Inflammatory macrophage (primary cell): ENCODE data around the gene CFAP61.
"Not testable (repeated sequence)": the region's sequence is repeated elsewhere in the genome, so short reads cannot be mapped to it uniquely, and the experiment has no call there.

Source experiments
- DNase-seq, 2 donors: peaks; one replicate each; pipeline ENCODE4 v3.0.0-alpha.2; 2020 to 2022

The CFAP61 gene

DNA sequence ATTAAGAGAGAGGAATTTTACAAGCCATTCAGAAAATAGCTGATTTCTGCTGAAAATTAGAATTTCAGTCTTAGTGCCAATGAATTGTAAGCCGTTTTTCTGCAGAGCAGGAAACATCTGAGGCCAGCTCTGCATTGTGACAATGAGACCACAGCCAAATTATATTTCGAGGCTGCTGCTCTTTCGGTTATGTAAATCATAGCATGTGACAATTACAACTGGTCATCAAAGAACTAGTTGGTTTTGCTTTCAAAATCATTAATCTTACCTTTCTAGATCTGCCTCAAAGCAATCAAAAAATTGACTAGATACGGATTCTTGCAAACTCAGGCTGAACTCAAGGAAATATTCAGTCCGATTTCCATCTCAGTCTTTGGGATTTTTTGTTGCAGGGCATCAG lies 282.2 kb downstream of the CFAP61 start:
- peak; percentile 36 to 47 for DNase-seq

DNA sequence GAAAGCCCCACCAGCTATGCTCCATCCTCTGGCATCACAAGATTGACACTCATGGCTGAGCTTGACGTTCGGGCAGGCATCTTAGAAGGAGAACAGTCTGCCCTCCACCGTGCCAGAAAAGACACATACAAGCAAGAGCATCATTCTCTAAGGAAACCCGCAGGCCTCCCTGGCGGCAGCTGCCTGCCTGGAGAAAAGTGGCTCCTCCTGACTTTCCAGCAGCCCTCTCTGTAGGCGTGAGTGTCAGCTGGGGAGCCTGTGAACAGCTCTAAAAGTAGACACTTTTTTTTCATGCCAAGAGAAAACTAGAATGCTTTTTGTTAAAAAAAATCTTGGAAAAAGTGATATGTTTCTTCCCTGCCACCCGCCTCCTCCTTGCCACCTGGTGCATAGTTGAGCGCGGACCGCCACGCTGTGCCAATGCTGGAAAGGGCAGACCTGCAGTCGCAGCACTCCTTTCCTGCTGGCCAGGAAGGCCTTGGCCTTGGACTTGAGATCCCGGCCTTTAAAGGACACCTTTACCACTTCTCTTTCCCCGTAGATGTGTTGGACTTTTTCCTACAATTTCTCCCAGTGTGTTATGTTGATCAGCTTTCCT lies 285.9 kb downstream of the CFAP61 start:
- no peak for DNase-seq

DNA sequence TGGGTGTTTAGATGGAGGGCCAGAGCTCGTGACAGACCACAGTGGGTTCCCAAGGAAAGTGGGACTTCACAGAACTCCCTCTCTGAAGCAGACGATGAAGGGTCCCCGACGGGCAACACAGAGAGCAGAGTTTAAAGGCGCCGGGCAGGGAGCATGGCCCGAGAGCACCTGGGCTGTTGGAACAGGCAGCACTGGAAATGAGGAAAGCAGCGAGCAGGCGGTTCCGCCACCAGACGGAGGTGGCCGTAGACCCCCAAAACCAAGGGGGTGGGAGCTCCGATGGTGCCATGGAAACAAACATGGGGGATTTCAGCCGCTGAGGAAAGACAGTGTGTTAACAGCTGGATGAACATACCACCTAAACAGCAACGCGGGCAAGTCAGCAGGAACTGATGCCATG lies 288.1 kb downstream of the CFAP61 start:
- DNase-seq: no peak

DNA sequence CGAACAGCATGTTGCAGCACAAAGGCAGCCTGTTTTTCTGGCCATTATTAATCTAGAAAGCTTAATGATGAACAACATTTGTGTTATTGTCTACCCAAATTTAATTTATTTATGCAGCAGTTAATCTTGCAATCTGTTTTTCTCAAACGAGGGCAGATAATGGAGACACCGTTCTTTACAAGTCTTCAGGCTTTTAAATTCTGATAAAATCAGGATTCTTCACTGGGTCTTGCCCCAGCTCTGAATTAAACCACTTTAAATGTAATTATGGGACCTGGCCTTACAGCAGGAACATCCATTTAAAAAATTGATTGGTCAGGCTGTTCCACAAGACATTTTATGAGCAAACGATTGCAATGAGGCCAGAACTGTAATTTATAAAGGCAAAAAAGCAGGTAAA lies 289.0 kb downstream of the CFAP61 start:
- no peak for DNase-seq

GRCh38 chr20:20342066-20342465 lies 289.7 kb downstream of the CFAP61 start:
- no peak for DNase-seq

DNA sequence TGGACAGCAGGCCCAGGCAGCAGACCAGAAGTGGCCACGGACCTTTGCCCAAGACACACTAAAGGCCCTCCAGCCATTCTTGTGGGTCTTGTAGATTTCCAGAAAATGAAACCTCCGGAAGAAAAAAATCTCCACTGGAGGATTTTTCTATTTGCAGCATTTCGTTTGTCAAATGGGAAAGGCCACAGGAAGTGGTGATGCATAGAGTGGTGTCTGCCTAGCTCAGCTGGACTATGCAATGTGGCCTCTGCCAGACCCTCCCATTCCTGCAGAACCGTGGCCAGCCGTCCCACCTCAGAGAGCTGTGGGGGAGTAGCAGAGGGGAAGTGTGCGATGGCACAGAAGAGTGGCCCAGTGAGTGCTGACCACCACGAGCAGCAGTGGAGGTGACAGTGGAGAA lies 291.6 kb downstream of the CFAP61 start:
- peak in 1 of 2 donors; percentile 60 for DNase-seq

GRCh38 chr20:20344476-20344875 lies 292.1 kb downstream of the CFAP61 start:
- peak; percentile 34 to 66 for DNase-seq

- no peak for DNase-seq
Measured at GRCh38 chr20:20353576-20353975, 301.2 kb downstream of the CFAP61 start.

- not testable (repeated sequence) for DNase-seq
Measured at GRCh38 chr20:20355503-20355902, 303.2 kb downstream of the CFAP61 start.

DNA sequence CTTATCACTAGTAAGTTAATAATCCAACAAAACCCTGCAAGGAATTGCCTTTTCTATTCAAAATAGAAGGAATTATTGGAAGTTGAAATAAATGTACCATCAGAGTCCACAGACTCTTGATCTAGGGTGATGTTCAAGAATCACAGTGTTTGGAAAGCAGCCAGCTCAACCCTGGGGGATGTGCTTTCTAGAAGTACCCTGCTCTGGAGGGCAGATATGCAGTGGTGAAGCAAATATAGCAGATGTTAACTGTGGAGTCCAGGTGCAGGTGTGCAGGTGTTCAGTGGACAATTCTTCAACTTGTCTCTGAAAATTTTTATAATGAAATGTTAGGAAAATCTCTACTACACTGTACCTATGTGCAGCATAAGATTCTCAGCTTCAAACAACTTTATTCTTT lies 306.5 kb downstream of the CFAP61 start:
- DNase-seq: no peak

DNA sequence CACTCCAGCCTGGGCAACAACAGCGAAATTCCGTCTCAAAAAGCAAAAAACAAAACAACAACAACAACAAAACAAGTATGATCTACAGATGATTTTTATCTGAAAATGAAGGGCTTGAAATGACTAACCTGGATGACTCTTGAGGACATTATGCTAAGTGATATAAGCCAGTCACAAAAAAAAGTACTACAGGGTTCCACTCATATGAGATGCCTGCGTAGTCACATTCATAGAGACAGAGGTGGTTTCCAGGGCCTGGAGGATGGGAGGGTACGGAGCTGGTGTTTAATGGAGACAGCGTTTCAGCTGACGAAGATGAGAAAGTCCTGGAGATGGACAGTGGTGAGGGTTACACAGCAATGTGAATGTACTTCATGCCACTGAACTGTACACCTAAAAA lies 307.3 kb downstream of the CFAP61 start:
- DNase-seq: no peak

DNA sequence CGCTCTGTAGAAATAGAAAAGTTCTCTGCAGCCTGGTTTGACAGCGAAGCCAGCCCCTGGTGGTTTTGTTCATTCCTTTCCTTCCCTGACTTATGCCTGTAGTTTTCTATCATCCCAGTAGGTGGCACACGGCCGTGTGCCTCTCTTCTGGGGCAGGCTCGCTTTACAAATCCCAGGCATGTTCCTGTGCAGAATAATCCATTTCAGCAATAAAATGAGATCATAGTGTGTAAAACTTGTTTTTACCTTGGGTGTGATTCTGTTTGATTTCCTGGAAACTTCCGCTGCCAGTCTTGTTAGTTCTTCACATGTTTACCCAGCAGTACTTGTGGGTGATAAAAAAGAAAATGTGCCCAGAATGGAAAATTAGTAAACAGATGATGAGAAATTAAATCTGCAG lies 308.1 kb downstream of the CFAP61 start:
- peak; percentile 58 to 65 for DNase-seq

GRCh38 chr20:20362774-20363433 lies 310.6 kb downstream of the CFAP61 start:
- DNase-seq: no peak

DNA sequence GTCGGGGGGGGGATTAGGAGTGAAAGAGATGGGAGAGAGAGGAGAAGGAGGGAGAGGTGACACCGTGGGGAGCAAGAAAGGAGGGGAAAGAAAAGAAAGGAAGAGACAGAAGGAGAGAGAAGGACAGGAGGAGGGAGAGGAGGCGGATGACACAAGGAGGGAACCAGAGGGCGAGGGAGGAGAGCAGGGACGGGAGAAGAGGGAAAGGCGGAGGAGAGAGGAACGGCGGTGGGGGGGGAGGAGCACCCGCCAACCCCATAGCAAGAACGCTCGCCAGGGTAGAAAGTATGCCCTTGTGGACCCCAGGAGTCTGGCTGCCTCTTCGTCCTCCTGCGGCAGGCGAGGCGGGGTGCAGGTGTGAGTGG lies 311.1 kb downstream of the CFAP61 start:
- DNase-seq: no peak

DNA sequence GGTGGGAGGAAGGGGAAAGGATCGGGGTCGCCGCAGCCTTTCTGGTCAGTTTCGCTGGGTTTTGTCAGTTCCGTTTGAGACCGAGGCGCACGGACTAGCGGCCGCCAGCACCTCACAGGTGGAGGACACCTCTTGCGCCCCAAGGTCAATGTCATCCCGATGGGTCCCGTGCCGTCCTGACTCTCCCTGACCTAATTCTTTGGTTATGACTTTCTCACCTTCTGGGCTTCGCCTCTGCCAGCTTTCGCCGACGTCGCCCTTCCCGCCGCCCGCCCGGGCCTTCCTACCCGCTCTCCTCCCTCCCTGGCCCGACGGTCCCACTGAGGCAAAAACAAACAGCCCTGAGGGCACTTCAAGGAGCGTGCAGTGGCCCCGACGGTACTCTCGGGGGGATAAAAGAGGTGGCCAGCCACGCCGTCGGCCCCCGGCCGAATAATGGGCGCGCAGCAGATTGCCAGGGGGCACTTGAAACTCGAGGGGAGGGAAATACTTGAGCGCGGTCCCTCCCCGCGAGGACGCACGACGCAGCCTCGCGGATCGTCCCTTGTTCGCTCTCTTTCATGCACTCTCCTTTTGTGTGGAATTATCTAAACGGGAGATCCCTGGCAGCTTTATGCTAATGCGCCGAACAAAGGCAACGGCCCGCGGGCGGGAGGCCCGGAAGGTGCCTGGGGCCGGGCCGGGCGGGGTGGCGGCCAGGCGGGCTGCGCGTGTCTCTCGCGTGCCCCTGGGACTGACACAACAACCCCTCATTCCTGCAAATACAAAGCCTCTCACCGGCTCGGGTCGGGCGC lies 311.7 kb downstream of the CFAP61 start:
- DNase-seq: no peak

DNA sequence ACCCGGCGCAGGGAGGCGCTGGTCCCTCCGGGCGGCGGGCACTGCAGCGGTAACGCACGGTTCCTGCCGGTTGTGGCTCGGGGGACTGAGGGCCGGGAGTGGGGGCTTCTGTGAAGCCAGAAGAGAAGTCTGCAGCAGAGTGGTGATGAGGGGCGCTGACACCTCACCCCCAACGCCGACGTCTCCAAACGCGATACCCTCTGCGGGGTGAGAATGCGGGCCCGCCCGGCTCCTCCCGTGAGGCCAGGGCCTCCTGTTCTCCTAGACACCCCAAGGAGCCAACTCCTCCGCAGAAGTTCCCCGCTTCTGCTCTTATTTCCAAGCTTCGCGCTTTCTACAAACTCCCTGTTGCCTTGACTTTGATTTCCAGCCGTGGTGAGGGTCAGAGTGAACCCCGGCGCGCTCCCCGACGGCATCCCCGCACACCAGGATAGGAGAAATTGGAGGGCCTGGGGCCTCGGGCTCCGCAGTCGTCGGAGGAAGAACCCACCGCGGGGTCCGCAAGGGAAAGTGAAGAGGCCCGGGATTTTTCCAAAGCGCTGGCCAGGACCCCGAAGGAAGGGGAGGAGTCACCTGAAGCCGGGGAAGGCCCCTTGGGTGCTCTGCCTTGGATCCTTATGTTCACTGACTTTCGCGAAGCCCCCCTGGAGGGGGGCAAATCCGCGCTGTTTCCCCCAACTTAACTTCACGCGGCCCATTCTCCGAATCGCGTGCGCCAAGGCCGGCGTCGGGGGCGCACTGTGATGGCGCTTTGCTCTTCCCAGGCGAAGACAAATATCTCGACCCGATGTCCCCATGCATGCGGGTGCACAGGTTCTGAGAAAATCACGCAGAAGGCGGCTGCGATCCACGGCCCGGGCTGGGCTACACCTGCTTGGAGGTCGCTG lies 312.5 kb downstream of the CFAP61 start:
- DNase-seq: no peak

DNA sequence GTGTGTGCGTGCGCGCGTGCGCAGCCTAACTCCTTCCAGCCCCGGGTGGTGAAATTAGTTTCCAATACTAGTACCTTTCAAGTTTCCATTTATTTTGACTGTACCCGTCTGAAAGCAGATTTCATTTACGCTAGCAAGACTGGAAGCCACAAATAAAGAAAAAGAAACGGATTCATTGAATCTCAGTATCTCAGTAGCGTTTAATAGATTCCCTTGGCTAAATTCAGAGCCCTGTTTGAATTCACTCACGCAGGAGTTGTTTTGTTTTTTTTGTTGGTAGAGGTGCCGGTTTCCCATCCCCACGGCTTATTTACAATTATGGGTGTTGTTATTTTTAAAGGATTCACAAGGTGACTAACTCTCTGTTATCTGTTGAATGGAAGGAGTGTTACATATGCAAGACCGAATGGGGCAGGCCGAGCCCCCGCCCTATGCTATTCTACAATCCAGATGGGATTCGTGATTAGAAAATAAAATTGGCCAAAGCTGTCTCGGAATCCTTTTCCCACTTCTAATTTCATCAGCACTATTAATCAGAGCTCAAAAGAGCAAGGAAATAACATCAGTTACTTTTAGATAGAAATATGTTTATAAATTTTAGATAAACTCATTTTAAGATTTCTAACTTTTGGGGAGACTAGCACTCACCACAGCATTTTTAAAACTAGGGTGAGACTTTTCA lies 313.3 kb downstream of the CFAP61 start:
- DNase-seq: no peak

- no peak for DNase-seq
Measured at GRCh38 chr20:20366551-20366875, 314.2 kb downstream of the CFAP61 start.

- no peak for DNase-seq
Measured at GRCh38 chr20:20366876-20367574, 314.7 kb downstream of the CFAP61 start.

DNA sequence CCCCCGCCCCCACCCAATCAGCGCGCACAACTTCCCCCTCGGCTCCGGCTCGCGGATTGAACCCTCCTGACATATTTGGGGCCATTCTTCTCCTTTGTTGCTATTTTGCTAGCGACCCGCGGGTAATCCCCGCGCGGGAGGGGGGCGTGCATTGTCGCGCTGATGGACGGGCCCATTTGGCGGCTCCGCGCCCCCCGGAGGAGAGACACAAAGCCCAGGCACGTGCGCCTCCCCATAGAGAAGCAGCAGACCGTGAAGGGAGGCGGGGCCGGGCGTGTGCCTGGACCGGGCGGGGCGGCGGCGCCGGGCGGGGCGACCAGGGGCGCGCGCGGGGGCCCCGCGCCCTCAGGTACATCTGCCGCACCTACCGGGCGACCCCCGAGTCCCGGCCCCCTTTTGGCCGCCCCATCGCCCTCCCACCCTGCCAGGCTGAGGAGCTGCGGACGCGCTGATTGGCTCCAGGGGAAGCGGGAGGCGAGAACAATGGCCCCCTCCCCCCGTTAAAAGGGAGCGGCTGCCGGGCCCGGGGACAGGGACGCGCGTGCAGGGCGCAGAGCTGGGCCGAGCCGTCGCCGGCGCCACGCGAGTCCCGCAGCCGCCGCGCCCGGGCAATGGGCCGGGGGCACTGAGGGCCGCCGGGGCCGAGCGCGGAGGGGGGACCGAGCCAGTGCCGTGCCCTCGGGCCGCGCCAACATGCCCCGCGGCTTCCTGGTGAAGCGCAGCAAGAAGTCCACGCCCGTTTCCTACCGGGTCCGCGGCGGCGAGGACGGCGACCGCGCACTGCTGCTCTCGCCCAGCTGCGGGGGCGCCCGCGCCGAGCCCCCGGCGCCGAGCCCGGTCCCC lies 315.5 kb downstream of the CFAP61 start, which contains the start of gene INSM1:
Gene INSM1, plus strand, starts transcription at position 530 of the 843 bp plus-strand sequence. Its CDS starts 164 bp downstream, at position 694.
- no peak for DNase-seq
